ENCODE measurements around the gene C11orf16. TPM values are rescaled to one million over a fixed set of nuclear protein-coding genes. Genes with fewer than 3 reads are reported as not detected.
"Not testable (repeated sequence)": the region's sequence is repeated elsewhere in the genome, so short reads cannot be mapped to it uniquely, and the experiment has no call there.

Gene C11orf16, protein sequence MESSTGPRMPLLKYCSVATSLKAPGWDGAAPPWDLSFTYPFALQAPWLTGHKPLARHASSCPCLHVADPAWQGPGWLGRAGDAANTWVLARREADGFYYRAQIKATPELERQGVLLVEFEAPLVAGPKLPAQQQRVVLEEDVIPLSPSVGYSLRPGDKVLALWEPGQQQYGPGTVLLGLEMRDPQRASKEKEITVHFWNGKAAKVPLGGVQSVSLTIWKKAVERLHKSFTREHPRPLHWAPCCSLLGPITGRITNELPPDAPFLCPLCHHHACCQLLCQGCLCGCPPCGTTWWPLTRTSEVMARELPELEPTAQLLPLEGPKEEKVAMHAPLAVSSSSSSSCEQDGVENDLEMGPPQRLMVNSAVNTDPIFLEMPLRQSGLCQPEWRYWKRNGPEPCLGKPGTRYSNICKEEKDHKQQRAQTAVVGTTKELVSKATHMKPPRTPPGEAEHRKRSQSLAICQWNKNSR
- total RNA-seq = not detected in 2 replicates

DNA sequence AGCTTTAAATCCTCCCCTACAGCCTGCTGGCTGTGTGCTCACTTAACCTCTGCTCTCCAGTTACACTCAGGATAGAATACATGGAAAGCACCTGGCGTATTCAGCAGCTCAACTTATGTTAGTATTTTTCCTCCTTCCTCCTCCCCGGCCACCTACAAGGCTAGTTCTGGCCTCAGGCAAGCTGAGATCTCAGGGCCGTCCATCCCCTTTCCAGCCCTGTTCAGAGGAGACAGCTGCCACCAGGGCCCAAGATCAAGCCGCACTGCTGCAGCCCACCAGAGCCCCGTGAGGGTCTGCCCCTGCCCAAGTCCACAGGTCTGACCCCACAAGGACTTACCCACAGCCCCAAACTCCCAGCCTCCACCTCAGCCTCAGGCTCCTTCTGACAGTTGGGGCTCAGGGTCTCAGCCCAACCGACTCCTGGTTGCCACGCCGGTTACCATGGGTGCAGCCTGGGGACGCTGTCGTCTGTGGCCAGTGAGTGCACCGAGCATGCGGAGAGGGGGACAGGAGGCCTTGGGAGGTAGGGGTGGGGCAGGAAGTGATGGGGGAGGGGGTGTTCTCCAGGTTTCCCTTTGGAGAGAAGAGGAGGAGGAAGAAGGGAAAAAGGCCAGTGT is at the start of gene C11orf16:
Gene C11orf16 (minus strand): TSS at position 384 of the 617 bp plus-strand sequence. CDS start 639 bp downstream, outside the sequence.
- no peak for DNase-seq (ENCODE audit: low read depth, low spot score)

DNA sequence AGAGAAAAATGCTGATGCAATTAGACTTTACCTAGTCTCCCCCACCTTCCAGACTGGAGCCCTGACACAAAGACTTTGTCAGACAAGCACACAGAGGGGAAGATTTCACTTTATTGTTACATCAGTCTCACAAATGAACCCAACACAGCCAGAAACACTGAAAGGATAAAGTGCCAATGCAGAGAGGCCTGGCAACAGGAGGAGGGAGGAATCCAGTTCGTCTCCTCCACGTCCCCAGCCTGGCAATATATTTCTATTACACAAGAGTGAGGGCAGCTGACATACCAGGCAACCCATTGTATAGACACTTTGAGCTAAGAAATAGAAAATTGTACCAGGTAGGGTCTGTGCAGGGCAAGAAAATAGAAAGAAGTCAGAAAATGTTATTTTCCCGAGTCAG is 47.7 kb upstream of the C11orf16 start:
- DNase-seq (ENCODE audit: low read depth, low spot score) = no peak

DNA sequence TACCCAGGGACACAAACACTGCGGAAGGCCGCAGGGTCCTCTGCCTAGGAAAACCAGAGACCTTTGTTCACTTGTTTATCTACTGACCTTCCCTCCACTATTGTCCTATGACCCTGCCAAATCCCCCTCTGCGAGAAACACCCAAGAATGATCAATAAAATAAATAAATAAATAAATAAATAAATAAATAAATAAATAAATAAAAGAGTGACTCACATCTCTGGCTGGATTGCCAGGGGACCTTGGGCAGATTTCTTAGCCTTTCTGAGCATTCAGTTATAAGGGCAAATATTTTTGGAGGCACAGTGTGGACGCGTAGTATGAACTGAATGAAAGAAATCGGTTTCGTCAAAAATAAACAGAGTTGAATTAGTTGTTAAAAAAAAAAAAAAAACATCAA is 46.6 kb upstream of the C11orf16 start:
- DNase-seq (ENCODE audit: low read depth, low spot score) = not testable (repeated sequence)

DNA sequence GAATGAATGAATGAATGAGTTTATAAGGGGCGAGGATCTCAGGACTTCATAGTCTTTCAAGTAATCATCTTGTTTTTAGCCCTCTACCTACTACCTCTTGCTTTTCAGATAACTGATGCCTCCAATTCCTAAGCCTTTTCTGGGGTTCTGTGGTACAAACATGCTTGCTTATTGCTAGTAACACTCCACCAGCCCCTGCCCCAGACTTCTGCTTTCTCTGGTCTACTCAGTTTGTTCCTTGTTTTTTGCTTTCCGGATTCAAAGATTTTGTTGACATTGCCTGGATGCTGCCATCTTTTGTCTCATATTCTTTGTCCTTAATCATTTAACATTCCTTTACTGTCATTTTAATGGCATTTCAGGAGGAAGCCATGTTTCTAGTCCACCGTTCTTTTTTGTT is 40.4 kb upstream of the C11orf16 start:
- no peak for DNase-seq (ENCODE audit: low read depth, low spot score)

DNA sequence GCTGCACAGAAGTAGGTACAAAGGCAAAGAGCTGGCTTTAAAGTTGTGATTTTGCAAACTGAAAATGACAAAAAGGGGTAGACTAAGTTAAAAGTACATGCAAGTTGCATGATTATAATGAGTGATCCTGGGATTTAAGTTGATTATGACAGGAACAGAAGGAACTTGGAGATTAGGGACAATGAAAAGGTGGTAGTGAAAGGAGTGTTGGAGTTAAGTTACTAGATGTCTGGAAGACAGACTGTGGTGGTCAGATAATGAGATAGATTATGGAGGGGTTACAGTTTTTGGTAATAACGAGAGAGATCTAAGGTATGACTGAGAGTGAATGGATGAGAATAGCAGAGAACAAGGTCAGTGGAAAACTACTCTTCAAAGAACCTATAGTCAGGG is 39.2 kb upstream of the C11orf16 start:
- no peak for DNase-seq (ENCODE audit: low read depth, low spot score)

DNA sequence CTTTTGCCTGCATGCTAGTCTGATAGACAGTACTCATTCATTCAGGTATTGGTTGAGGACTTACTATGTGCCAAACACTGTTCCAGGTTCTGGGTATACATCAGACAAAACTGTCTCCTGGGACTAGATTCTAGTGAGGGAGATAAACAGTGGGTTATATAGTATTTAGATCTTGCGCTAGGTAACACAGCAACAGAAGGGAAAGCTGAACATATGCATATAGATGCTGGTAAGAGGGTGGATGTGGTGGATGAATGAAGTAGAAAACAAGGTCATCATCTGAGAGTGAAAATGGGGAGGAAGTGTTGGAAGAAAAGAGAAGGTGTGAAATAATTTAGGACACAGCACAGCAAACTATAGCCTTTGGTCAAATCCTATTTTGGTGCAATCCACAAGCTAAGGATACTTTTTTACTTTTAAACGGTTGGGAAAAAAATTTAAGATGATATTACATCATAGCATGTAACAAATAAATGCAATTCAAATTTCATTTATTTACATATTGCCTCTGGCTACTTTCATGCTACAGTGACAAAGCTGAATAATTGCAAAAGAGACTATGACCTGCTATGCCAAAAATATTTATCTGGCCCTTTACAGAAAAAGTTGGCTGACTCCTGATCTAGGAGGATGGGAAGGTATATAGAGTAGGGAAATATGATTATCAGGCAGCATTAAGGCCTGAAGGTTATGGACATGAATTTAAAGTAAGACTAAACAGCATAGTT is 38.6 kb upstream of the C11orf16 start:
- no peak for DNase-seq (ENCODE audit: low read depth, low spot score)

DNA sequence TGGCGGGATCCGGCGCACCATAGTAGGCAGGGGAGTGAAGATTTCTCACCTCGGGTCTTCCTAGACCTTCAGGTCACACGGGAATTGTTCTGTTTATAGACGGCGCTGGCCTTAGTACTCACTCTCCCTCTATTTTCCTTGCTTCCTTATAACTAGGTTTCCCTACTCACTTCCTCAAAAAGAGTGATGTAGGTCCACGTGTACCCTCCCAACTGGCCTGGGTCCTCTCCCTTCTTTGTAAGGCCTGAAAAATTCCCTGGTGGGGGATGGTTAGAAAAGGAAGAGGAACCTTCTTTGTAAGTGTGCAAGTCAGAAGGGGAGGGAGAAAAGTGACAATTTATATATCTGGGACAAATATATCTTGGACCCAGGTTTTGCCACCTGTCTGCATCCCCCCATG is 34.4 kb upstream of the C11orf16 start:
- DNase-seq (ENCODE audit: low read depth, low spot score) = no peak

DNA sequence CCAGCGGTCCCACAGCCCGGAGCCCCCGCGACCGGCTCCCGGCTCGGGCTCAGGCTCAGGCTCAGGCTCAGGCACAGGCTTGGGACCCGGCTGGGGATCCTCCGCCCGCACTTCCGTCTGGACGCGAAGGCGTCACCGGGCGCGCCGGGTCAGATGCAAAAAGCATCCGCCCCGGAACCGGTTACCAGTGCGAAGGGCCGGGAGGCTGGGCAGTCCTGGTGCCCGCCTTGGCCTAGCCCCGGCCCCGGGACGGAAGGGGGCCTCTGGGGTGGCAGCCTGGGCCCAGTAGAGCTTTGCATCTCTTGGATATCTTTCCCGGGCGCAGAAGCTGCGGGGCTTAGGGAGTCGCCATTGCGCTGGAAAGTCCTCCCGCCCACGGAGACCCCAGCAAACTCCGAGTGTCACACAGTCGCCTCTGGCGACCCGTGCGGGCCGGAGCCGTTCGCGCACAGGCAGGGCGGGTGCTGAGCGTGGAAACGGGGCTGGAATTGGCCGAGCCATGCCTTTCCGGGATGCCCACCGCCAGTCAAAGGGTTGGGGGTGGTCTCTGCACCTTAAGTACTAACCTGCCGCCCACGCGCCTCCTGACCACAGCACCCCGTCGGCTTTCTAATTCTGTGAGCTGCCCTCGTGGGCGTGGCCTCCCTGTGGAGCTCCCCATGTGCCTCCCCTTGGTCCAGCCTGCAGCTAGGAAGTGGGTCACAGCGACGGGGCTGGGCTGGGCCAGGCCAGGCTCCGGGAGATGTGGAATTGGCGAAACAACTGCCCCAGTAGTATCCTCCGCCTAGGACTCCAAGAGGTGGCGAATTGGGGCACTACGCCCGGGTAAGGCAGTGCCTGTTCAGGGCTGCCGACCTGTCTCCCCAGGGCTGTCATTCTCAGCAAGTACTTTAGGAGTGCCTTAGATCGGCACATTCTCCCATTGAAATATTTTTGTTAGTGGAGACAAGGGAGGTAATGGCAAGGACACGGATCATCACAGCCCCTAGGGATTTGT is 31.9 kb upstream of the C11orf16 start, which contains the start of gene TMEM9B:
Gene TMEM9B (minus strand): TSS at position 119 of the 997 bp plus-strand sequence. CDS start 129 bp downstream, outside the sequence.
- peak; percentile 52 for DNase-seq (ENCODE audit: low read depth, low spot score)

DNA sequence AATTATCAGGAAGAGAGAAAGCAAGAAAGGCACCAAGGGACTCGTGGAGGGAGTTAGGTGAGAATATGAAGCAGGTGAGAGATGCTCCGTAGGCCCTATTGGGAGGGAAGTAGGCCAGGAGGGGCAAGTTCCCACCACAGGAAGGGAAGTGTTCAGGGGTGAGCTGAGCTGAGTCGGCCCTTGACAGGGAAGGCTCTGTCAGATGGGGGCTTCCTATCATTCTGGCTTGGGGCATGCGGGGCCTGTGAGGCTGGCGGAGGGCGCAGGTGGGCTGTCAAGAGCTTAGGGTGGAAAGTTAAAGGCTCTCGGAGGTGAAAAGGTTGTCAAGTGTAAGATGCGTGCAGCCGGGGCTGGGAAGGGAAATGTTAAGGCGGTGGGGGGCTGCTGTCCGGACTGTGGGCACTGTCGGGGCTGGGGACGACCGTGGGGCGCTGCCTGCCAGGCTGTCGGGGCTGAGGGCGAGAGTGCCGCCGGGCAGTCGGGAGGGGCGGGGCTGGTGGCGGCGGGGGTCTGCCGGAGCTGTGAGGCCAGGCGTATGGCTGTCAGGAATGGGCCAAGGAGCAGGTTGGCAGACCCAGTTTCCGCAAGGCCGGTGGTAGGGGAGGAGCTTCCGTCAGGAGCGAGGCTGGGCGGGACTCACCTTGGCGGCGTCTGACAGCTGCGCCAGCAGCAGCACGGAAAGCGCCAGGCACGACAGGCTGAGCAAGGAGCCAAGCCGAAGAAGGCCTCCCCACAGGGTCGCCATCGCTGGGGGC is 31.0 kb upstream of the C11orf16 start:
- DNase-seq (ENCODE audit: low read depth, low spot score) = peak; percentile 17

DNA sequence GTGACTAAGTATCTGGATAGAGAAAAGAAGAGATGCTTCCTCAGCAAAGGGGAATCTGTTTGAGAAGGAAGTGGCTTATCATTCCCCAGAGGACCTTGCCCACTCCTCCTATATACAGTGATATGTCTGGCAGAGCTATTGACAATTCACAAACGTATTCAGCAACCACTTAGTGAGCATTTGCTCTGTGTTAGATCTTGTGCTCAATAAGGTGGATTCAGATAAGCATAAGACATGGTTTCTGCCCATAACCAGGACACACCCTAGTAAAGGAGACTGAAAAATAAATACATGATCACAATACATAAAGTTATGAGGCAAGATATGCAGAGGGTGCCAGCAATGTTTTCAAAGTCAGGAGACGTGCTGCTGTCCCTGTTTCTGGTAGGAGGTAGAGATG is 30.1 kb upstream of the C11orf16 start:
- no peak for DNase-seq (ENCODE audit: low read depth, low spot score)

DNA sequence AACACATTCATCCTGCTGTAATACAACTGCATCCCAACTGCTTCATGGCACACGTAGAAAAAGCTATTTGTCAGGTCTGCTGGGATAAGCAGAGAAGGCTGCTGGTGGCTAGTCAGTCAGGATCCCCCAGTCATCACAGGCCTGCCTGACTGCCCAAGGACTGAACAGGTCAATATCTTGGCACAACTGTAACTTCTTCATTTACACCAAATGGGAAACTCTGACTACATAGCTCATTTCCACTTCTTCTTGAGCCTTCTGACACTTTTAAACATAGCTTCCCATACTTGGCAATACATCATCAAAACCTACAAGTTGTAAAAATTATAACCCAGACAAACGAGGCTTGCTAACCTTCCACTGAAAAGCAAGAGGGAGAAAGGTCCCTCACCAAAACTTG is 28.7 kb upstream of the C11orf16 start:
- no peak for DNase-seq (ENCODE audit: low read depth, low spot score)

DNA sequence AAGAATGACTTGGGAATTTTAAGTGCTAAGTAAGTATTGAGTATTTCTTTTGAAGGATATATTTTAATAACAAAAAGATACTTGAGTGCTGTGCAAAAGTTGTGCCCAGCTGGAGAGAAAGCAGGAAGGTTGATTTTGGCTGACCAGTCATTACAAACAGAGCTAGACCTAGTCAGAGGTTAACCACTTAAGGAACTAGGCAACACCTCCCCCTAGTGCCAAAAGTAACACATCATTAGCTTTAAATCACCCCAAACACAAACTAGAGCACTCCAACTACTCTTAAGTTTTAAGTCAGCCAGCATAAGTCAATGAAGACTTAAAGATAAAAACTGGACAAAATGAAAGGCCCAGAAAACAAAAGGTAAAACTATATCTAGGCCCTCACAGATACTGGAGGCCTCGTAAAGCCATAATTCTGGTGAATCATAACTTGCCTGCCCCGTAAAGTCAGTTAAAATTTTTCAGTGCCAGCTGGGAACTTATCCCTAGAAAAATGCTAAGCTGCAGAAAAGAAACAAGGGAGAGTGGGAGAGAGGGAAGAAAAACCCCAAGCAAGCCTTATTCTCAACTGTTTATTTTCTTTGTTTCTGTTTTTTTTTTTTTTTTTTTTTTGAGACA is 26.9 kb upstream of the C11orf16 start:
- peak; percentile 54 for DNase-seq (ENCODE audit: low read depth, low spot score)

DNA sequence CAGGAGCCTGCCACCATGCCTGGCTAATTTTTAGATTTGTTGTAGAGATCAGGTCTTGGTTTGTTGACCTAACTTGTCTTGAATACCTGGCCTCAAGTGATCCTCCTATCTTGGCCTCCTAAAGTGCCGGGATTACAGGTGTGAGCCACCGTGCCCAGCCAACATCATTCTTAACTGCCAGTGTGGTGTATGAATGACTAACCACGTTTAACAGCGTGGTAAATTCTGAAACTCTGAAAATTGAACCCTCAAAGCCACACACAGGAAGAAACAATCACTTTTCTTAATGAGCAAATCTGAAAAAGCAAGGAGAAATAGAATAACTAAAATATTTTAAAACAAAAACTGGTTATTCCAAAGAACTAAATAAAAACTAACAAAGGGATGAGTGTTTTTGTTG is 24.1 kb upstream of the C11orf16 start:
- DNase-seq (ENCODE audit: low read depth, low spot score) = no peak

DNA sequence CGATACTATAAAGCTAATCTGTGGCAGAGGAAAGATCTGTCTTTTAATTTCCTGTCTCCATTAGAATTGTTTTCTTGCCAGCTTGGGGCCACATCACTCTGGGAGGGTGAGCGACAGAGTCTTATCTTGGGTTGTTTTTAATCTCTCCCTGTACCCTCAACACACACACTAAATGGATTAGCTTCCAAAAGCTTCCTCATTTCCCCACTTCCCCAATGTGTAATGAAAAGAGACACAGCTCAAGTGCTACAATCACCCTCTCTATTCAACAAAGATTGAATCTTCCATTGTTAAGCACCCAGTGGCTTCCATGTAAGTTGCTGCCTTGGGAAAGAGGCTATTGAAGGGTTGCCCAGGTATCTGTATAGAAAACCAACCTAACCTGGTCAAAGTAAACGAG is 16.1 kb upstream of the C11orf16 start:
- DNase-seq (ENCODE audit: low read depth, low spot score) = no peak

DNA sequence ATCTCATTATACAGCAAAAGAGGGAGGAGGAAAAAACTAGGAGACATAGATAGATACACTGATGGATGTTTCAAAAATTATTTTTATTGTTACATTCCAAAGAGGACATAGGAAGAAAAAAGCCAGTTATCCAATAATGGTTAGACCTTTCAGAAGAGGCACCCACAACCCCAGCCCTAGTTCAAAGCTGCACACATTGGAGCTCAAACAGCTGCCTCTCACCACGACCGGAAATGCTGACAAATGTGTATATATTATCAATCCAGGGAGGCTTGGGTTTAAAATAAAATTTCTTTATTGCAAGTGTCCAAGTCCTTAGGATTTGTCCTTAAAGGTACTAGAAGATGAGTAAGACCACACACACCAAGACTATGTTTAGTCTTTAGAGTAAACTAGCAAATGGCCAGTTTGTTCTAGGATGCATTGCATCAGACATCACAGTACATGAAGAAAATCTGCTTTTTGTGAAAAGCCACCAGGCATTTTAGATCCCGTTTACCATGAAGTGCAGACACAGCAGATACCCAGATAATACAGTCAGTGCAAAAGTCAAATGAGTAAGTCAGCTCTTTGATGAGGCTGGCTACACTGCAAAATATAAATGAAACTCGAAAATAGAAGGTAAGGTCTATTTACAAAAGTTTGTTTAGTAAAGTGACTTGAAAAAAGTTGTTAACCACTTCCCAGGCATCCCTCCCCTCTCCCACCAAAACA is 14.6 kb upstream of the C11orf16 start:
- no peak for DNase-seq (ENCODE audit: low read depth, low spot score)

DNA sequence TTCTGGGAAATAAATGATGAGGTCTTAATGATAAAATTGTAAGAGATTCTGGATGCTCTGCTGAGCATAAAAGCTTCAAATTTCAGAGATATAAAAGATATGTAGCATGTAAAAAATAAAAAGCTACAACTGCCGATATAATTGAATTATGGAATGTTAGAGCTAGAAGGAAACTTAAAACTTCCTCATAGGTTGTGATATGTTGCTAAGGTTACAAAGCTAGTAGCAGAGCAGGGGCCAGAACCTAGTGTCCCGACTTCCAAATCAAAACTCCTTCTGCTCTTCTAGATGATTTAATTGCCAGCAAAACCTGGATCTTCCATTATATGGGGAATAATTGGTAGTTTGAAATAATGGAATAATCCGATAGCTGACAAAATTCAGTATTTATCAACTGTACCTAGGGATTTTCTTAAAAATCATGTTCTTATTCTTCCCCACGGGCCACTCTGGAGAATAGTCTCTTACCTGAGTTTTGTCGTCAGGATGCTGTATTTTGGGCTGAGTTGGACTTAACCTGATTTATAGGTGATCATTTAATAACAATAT is 9.8 kb upstream of the C11orf16 start, which contains the start of gene ASCL3:
Gene ASCL3 (minus strand): TSS at position 499 of the 549 bp plus-strand sequence. CDS start 4,855 bp downstream, outside the sequence.
- no peak for DNase-seq (ENCODE audit: low read depth, low spot score)

DNA sequence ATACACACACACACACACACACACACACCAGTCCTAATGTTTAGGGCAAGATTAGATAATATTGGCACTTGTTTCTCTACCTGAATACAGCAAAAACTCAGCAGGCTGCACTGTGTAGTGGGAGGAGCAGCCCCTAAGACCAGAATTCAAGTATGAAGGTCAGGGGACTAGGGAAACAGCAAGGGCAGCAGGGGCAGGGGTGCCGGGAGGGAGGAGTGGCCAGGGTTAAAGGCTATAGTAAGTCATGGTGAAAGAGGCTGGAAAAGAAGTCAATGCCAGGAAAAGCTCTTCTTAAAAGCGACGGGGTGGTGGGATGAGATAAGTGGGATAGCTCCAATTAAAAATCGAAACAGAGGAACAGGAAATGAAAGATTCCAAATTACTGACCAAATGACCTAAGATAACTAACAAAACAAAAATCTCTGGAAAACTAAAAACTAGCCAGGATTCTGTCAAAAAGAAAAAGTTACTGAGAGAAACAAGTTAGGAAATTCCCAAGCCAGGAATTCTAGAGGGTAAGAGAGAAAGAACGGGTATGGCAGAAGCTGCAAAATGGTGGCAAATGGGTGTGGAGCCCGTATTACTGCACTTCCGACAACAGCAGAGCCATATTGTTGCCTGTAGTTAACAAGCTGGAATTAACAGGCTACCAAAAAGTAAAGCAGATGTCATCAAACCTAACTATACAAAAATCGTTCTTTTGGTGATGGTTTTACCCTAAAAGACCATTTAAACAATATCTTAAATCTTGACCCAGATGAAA is 8.8 kb upstream of the C11orf16 start:
- DNase-seq (ENCODE audit: low read depth, low spot score) = no peak

DNA sequence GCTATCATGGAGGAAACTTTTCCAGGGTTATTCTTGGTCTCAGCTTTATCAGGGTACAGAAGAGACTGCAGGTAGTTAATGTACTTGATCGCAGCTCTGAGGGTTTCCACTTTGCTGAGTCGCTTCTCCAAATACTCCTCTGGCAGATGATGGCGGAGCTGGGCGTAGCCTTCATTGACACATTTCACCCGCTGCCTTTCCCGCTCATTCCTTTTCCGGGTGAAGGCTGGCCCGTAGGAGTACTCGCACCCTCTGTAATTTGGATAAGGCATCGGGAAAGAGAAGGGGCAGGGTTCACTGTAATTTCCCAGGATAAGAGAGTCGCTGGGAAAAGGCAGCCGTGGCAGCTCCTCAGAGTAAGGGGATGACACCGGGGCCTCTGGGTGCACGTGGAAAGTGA is 4.9 kb upstream of the C11orf16 start:
- no peak for DNase-seq (ENCODE audit: low read depth, low spot score)

Measured in pulmonary artery endothelial cell (primary cell).